GM18502 (cell line): ENCODE results near the gene DENND1A.

Experiments used
- ATAC-seq: cut with Tn5 transposase; IDR thresholded peaks from one replicate; pipeline ENCODE4 v1.9.1; 2021; ENCODE audit warnings: mild to moderate bottlenecking; ENCODE audit not compliant: unreplicated experiment, poor library complexity

The DENND1A gene

DNA sequence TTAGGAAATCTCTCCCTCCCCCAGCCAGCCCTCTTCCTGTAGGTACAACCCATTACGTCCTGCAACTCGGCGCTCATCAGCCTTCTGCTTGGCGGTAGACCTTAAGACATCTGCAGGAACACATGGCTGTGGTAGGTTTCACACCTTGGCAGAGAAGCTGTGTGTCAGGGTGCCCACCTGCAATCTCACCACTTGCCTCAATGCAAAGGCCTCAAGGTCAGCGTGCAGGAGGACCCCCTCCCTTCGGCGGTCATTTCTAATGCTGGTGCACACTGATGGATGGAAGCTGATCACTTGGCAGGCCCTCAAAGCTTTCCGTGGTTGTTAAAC, 506.6 kb downstream of the DENND1A start:
- no peak for ATAC-seq

DNA sequence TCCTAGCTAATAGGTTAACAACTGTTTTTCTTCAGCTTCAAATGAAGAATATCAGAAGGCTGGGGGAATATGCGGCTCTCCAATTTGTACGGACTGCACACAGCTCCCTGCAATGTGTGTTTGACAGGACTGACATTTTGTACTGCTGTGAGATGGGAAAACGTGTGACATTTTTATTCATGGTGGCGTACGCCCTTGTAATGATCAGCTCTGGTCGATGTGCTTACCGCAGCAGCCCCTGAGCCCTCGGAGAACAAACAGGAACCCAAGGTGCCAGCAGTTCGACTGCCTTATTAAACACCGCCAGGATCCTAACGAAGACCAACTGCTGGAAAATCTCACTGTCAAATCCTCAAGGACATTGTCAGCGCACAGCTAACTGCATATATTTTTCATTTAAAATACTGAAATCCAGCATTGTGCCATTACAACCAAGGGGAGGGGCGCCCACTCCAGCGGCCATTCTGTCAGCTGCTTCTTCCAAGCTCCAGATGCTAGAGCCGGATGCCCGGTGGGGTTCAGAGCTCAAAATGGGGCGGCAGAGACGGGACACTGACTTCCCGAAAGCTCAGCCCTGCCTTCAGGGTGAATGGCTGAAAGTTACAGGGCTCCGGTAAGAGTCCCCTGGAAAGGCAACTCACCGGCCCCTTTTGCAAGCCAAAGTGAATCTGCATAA, 507.2 kb downstream of the DENND1A start:
- ATAC-seq, result no peak

DNA sequence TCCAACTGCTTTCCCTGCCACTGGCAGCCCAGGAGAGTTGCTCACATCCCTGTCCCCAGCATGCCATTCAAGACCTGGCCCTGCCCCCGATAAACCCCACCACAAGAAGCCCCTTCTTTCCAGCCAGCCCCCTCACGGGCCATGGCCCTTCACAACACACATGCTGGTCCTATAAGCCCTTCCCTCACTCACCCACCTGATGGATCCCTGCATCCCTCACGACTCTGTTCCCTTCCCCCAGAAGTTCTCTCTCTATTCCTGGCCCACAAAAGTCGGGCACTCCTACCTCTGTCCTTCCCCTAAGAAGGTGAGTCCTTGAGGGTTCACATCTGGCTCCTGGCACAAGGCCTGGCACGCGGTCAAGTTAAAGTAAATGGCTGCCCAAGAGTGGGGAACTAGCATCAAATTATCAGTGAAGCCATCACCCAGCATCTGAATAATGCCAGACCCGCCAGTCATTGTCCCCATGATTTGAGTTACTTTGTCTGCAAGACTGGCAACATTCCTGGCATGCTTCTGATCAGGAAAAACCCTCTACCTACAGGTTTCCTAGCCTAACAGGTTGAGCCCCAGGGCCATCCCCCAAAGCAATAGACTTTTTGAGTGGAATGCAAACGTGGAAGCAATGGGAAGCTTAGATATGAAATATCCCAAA, 508.0 kb downstream of the DENND1A start:
- no peak for ATAC-seq

DNA sequence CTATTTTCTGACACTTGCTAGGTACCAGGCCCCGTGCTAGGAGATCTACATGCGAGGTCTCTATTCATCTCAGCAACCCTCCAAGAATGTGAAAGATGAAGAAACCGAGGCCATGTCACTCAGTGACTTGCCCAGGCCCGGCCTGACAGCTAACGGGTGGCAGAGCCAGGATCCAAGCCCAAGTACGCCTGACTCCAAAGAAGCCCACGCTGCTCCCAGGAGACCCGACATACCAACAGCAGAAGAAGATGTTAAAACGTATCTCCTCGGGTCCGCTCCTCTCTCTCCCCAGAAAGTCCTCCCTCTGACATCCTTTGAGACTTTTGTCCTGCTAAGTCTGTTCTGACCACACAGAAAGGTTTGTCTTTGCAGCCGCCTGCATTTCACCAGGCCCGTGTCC, 508.7 kb downstream of the DENND1A start:
- ATAC-seq, result no peak

DNA sequence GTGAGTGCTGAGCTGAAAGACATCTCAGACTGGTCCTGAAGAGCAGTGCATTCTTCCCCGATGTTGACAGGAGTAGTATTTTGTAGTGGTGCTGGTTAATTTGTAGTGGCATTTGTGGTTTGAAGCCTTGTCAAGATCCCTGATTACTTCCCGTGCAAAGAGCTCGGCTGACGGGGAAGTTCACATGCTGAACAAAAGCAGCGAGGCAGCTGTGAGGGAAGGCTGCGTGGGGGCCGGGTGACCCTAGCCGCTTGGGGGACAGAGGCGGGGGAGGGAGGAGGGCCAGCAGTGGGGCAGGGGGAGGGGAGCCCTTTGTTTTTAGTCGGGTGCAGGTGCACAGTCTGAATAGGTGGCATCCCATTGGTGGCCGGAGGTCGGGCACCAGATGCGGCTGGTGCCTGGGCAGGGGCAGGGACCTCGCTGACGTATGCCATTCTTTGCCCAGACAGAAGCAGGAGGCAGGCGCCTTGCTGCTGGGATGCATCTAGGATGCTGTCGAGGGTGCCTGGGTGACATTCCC, 509.3 kb downstream of the DENND1A start:
- no peak for ATAC-seq

DNA sequence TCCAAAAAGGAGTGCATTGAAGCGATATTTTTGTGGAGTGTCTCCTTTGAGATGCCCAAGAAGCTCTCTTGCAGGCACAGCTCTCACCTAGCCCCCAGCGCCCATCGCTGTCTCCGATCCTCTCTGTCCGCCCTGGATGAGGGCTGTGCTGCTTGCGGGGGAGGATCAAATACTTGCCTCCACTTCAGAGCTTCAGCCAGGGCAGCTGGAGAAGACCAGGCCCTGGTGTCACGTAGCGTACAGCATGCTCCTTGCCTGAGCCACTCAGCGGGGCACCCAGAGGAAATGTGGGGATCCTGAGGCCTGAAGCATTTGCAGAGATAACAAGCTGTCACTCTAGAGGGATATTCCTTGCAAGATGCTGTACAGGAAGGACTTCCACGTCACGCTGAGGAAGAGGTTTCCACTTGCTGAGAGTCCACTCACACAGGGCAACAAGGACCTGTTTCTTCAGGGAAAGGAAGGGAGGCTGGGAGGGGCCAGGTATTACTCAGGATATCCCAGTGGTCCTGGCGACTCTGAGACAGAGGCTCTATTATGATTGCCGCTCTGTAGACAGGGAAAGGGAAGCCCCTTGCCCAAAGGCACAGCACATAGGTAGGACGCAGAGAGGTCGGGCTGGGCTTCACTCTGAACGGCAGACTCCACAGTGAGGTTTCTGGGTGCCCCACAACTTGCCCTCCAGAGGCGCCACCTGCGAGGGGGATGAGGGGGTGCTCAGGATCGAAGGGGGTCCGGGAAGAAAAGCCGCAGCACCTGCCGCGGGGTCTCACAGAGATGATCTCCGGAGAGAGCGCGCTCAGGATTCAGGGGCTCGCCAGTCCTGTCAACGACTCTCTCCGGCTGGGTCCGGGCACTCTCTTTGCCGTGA, 510.0 kb downstream of the DENND1A start:
- no peak for ATAC-seq

DNA sequence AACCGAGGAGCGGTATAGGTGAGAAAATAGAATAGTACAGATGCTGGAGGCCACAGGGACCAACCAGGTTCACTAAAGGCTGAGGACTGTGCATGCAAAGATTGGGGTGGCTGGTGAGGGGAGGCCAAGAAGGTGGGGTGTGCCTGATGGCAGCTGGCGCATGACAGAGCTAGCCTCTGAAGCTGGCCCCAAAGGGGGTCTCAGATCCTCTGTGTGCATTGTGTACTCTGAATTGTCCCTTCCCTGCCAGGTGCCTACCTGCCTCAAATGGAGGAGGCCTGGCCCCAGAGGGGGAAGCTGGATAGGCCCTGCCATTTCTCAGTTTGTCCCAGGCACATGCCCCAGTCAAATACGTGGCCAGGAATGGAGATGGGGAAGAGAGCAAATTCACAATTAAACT, 510.8 kb downstream of the DENND1A start:
- ATAC-seq, result no peak

DNA sequence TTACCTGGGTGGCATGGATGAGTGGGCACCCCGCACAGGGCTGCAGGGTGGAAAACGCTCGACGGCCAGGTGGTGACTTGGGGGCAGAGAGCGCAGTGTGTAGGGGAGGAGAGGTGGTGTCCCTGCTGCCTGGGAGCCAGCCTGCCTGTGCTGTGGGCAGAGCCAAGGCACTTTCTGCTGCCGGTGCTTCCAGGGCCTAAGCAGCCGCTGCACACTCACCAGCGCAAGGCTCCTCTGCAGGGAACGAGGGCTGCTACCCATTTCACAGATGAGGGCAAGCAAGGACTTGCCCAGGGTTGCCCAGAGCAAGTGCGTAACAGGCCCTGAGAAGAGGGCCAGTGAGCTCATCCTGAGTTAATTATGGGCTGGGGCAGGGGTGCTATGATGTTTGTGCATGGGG, 511.4 kb downstream of the DENND1A start:
- ATAC-seq, result no peak

DNA sequence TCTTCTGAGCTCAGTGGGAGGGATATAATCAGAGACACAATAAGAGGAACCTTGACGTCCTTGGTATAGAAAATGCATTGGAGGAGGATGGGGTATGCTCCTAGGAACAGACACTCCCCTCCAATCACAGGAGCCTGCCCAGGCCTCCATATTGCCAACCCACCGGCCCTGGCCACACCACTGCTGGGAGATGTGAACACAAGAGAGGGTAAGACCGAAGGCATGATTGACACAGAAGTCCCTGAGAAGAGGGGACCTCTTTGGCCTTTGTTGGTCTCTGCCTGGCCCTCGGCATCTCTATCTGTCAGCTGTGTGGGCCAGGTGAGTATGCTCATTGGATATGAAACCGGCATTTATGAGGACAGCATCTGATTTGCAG, 511.9 kb downstream of the DENND1A start:
- no peak for ATAC-seq

DNA sequence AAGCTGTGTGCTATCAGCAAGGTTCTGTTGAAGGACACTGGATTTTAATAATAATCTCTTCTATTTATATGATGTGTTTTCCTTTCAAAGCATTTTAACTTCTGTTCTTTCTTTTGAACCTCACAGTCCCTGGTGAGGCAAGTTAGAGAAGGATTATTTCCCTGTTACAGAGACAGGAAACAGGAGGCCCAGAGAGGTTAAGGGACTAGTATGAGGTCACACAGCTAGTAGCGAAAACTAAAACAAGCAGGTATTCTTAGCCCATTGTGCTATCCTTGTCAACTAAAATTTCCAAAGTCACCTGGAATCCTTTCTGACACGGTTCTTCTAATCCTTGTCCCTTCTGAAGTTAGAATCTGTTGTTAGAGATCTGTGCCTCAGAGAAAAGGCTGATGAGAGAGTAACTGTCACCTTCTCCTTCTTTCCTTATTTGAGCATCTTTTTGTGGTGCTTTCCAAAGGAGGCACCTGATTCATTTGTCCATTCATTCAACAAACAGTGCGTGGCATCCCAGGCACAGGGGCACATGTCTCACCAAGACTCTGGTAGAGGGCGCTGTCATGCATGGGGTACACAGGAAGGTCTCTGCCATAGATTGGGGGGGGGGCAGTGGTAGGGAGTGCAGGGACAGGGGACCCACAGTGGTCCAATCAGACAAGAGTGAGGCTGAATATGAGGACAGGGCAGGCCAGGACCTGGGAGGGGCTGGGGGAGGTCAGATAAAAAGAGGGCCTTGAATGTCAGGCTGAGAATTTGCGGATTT, 512.5 kb downstream of the DENND1A start:
- ATAC-seq, result no peak

DNA sequence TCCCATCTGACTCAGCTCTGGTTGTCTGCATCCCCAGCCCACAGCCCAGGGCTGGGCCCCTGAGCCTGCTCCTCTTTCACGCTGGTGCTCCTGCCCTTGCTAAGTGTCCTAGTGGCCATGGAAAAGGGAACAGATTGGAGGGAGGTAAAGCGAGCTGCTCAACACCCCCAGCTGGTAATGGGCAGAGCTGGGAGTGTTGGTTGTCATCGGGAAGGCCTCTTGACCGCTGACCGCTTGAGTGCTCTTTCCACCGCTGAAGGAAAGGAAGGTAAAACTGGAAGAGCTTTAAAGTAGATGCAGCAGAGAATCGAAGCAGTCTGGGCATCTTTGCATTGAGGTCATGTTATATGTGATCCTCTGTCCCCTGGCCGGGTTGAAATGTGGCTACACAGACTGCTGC, 513.8 kb downstream of the DENND1A start:
- no peak for ATAC-seq

DNA sequence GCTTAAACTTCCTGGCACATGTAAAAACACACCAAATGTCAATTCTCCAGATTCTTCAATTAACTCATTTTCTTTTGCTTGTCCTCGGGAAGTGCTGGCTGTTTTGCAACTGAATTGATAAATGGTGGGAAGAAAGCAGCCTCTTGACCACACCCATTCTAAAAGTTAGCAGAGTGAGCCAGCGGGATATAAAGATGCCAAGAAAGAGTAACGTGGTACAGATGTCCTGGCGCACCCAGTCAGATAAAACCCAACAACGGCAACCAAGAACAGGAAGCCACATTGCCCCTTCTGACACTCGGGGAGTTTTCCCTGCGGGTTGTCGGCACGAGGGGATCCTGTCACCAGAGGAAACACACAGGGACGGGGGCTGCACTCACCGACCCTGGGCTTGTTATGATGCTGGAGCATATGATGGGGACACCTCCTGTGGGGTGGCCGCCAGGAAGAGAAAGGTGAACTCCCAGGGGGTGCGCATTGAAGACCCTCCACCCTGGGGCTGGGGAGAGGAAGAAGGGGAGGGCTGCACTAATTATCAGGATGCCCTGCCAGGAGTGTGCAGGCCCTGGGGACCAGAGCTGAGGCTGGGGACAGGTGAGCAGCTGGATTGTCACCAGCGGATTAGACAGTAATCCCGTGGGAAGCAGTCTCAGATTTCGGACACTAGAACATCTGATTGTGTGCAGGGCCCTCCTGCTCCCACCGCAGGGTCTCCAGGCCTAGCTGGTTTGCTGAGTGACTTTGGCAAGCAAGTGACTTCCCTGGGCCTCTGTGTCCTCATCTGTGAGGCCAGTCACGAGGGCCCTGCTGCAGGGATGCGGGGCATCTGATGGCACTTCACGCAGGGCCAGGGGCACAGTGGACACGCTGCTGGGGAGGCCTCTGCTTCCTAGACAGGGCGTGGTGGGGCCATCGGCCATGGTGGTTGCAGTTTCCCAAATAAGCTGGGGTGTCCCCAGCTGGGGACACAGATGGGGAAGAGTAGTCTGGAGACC, 514.7 kb downstream of the DENND1A start:
- no peak for ATAC-seq

DNA sequence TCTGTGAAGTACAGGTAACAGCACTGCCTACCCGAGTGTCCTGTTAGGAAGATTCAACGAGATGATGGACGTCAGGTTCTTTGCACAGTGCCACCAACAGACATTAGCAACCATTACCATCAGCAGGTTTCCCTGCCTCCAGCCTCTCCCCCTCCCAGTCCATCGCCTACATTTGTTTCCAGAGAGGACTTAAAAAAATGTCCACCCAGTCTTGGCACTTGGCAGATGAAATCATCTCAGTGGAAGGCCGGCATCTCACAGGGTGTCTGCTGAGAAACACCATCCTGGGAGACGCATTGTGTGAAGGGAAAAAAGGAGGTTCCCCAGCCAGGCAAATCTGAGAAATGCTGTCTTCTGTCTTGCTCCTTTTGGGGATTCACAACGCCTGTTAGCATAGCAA, 515.7 kb downstream of the DENND1A start:
- ATAC-seq, result no peak

DNA sequence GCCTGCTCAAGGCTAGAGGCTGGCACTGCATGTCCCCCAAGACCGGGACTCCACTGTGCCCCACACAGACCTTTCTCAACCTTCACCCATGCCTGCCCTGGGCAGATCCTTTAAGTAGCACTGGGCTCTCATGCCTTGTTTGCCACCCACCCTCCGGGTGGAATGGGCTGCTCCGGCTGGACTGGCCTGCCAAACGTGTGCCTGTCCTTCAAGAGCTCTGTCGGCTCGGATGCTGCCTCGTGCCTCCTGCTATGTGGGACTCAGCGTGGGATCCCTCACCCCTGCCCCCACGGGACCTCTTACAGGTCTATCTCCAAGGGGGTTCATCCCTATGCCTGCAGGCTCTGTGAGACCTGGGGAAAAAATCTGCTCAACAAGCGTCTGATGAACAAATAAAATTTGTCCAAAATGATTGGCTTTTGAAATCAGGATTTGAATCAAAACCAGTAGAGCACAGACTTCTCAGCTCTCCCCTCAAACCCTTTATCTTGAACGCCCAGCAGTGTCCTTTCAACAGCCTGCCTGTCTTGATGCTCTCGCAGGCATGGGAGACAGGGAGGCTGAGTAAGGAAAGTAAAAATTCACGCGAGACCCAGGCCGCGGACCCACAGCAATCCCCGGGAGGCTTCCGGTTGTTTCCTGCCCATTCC, 517.6 kb downstream of the DENND1A start:
- ATAC-seq, result no peak

DNA sequence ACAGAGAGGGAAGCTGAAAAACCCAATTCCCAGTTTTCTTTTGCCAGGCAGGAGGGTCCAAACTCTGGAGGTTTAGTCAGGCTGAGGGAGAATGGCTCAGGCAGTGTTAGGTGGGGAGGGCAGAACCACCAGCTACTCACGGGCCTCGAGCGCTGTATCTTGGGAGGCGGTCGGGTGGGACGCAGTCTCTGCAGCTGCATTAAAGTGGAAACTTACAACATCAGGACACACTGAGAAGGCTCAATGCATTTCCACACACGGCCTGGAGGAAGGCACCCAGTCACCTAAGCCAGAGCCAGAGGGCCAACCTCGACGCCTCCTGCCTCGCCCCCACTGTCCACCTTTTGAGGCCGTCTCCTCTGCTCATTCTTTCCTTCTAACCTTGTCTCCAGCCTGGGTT, 518.3 kb downstream of the DENND1A start:
- no peak for ATAC-seq

DNA sequence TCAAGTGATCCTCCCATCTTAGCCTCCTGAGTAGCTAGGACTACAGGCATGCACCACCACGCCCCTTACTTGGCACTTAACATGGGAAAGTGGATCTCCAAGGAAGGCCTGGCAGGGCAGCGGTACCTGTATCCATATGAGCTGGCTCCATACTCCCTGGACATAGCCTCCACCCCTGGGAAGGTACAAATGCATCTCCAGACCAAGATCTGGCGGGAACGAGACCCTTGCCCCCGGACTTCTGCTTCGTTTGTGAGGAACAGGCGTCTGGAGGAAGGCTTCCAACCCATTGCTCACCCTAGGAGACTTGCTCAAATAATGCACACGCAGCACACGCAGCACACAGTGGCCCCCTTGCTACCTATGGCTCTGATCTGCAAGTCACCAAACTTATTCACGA, 518.7 kb downstream of the DENND1A start:
- no peak for ATAC-seq

DNA sequence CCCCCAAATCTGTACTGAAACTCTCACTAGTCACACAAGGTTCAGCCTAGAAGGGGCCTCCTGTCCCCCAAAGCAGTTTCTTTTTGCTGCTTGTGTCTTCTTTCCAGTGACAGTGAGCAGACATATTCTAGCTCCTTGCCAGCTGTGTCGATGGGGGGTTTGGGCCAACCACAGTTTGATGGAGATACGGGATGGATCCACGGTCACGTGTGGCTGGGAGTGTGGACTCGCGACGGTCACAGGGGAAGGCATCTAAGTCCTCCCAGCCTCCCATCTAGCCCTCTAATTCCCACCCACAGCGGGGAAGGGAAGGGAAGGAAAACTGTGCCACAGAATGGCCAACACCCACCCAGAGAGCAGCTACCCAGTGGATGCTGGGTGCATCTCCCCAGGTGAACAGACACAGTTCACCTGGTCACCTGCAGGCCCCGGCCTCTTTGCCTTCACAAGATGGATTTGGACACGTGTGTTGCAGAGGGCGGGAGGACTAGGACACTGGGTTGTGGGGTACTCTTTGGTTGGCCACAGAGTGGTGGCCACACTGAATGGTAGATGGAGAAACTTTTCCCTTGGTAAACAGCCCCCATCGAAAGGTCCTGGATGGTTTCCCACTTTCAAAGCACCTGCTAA, 519.5 kb downstream of the DENND1A start:
- no peak for ATAC-seq
